ENCODE measurements around the gene FGF7.

The FGF7 gene

GRCh38 chr15:49423901-49424550, 984 bp downstream of the FGF7 start:
- no peak for DNase-seq (ENCODE audit: low spot score in 2 of 2)
- Mint-ChIP-seq H3K36me3 (no peaks in the 10 kb centered on the region), H3K4me3 (no peak overlapping the region), H3K27me3 (peaks cover 3% of the 10 kb centered on the region), H3K4me1 (peaks cover 4% of the 10 kb centered on the region), H3K27ac (no peak overlapping the region), H3K9me3 (no peaks in the 10 kb centered on the region)
- ATAC-seq (ENCODE audit: low read depth), result no peak

GRCh38 chr15:49424954-49425353, 1.9 kb downstream of the FGF7 start:
- H3K27me3 Mint-ChIP-seq, result peaks cover 3% of the 10 kb centered on the region
- H3K36me3 Mint-ChIP-seq, result no peaks in the 10 kb centered on the region
- H3K27ac Mint-ChIP-seq, result no peak overlapping the region
- DNase-seq (ENCODE audit: low spot score in 2 of 2), result no peak
- ATAC-seq (ENCODE audit: low read depth), result no peak
- no peaks in the 10 kb centered on the region for H3K9me3 Mint-ChIP-seq
- H3K4me1 Mint-ChIP-seq, result peaks cover 4% of the 10 kb centered on the region
- no peak overlapping the region for H3K4me3 Mint-ChIP-seq

- H3K27me3 Mint-ChIP-seq, result peaks cover 3% of the 10 kb centered on the region
- no peak overlapping the region for H3K27ac Mint-ChIP-seq
- ATAC-seq (ENCODE audit: low read depth), result no peak
These were observed 4.3 kb downstream of the FGF7 start for GRCh38 chr15:49427372-49427771.

GRCh38 chr15:49428409-49429095, 5.5 kb downstream of the FGF7 start:
- Mint-ChIP-seq H3K9me3 (no peaks in the 10 kb centered on the region), H3K4me3 (no peak overlapping the region), H3K27ac (no peak overlapping the region), H3K36me3 (no peaks in the 10 kb centered on the region), H3K4me1 (no peaks in the 10 kb centered on the region), H3K27me3 (peaks cover 3% of the 10 kb centered on the region)
- DNase-seq (ENCODE audit: low spot score in 2 of 2) (no peak), ATAC-seq (ENCODE audit: low read depth) (no peak)

More at GRCh38 chr15:49427372-49427771, 4.3 kb downstream of the FGF7 start:
- no peak for DNase-seq (ENCODE audit: low spot score in 2 of 2)
- H3K4me1 Mint-ChIP-seq, result no peaks in the 10 kb centered on the region
- H3K4me3 Mint-ChIP-seq, result no peak overlapping the region
- no peaks in the 10 kb centered on the region for H3K9me3 Mint-ChIP-seq
- no peaks in the 10 kb centered on the region for H3K36me3 Mint-ChIP-seq

GRCh38 chr15:49430046-49430445, 7.0 kb downstream of the FGF7 start:
- DNase-seq (ENCODE audit: low spot score in 2 of 2), result no peak
- Mint-ChIP-seq H3K4me1 (no peaks in the 10 kb centered on the region), H3K4me3 (no peak overlapping the region), H3K27me3 (peaks cover 3% of the 10 kb centered on the region), H3K36me3 (no peaks in the 10 kb centered on the region), H3K9me3 (no peaks in the 10 kb centered on the region), H3K27ac (no peak overlapping the region)
- no peak for ATAC-seq (ENCODE audit: low read depth)

- ATAC-seq (ENCODE audit: low read depth), result no peak
- H3K4me3 Mint-ChIP-seq, result no peak overlapping the region
- H3K4me1 Mint-ChIP-seq, result peaks cover 11% of the 10 kb centered on the region
These were observed 12.1 kb downstream of the FGF7 start for GRCh38 chr15:49435174-49435573.

GRCh38 chr15:49436751-49437150, 13.7 kb downstream of the FGF7 start:
- Mint-ChIP-seq H3K27me3 (no peaks in the 10 kb centered on the region), H3K27ac (no peak overlapping the region), H3K4me1 (peaks cover 11% of the 10 kb centered on the region), H3K9me3 (no peaks in the 10 kb centered on the region), H3K4me3 (no peak overlapping the region), H3K36me3 (no peaks in the 10 kb centered on the region)
- DNase-seq (ENCODE audit: low spot score in 2 of 2) (no peak), ATAC-seq (ENCODE audit: low read depth) (no peak)

More at GRCh38 chr15:49435174-49435573, 12.1 kb downstream of the FGF7 start:
- Mint-ChIP-seq H3K9me3 (no peaks in the 10 kb centered on the region), H3K27me3 (no peaks in the 10 kb centered on the region), H3K27ac (no peak overlapping the region), H3K36me3 (no peaks in the 10 kb centered on the region)
- DNase-seq (ENCODE audit: low spot score in 2 of 2), result no peak

- Mint-ChIP-seq H3K9me3 (no peaks in the 10 kb centered on the region), H3K4me1 (peaks cover 11% of the 10 kb centered on the region), H3K27ac (peak overlapping the region; percentile 33), H3K27me3 (no peaks in the 10 kb centered on the region), H3K36me3 (no peaks in the 10 kb centered on the region), H3K4me3 (no peak overlapping the region)
- peak; percentile 58 for ATAC-seq (ENCODE audit: low read depth)
- DNase-seq (ENCODE audit: low spot score in 2 of 2), result no peak
These were observed 16.1 kb downstream of the FGF7 start for GRCh38 chr15:49438962-49439631.

GRCh38 chr15:49439678-49440395, 16.8 kb downstream of the FGF7 start:
- Mint-ChIP-seq H3K4me1 (peaks cover 11% of the 10 kb centered on the region), H3K36me3 (no peaks in the 10 kb centered on the region)

GRCh38 chr15:49441356-49441755, 18.3 kb downstream of the FGF7 start:
- Mint-ChIP-seq H3K4me3 (no peak overlapping the region), H3K4me1 (peaks cover 11% of the 10 kb centered on the region), H3K27ac (no peak overlapping the region), H3K9me3 (no peaks in the 10 kb centered on the region), H3K27me3 (no peaks in the 10 kb centered on the region), H3K36me3 (no peaks in the 10 kb centered on the region)
- DNase-seq (ENCODE audit: low spot score in 2 of 2), result no peak
- no peak for ATAC-seq (ENCODE audit: low read depth)

More at GRCh38 chr15:49439678-49440395, 16.8 kb downstream of the FGF7 start:
- DNase-seq (ENCODE audit: low spot score in 2 of 2), result no peak
- Mint-ChIP-seq H3K27ac (peak overlapping the region; percentile 33), H3K27me3 (no peaks in the 10 kb centered on the region), H3K4me3 (no peak overlapping the region), H3K9me3 (no peaks in the 10 kb centered on the region)
- ATAC-seq (ENCODE audit: low read depth), result peak; percentile 37

- DNase-seq (ENCODE audit: low spot score in 2 of 2) (no peak), ATAC-seq (ENCODE audit: low read depth) (no peak)
- Mint-ChIP-seq H3K4me1 (peaks cover 11% of the 10 kb centered on the region), H3K36me3 (no peaks in the 10 kb centered on the region), H3K27ac (no peak overlapping the region), H3K27me3 (no peaks in the 10 kb centered on the region), H3K4me3 (no peak overlapping the region), H3K9me3 (no peaks in the 10 kb centered on the region)
These were observed 18.8 kb downstream of the FGF7 start for GRCh38 chr15:49441816-49442215.

- DNase-seq (ENCODE audit: low spot score in 2 of 2) (no peak), ATAC-seq (ENCODE audit: low read depth) (no peak)
- Mint-ChIP-seq H3K4me1 (no peaks in the 10 kb centered on the region), H3K27ac (no peak overlapping the region), H3K36me3 (no peaks in the 10 kb centered on the region), H3K4me3 (no peak overlapping the region), H3K9me3 (no peaks in the 10 kb centered on the region), H3K27me3 (peaks cover 8% of the 10 kb centered on the region)
These were observed 29.6 kb downstream of the FGF7 start for GRCh38 chr15:49452595-49452994.

- H3K36me3 Mint-ChIP-seq, result no peaks in the 10 kb centered on the region
- no peak overlapping the region for H3K4me3 Mint-ChIP-seq
- ATAC-seq (ENCODE audit: low read depth), result no peak
- H3K4me1 Mint-ChIP-seq, result no peaks in the 10 kb centered on the region
- no peaks in the 10 kb centered on the region for H3K9me3 Mint-ChIP-seq
- no peak overlapping the region for H3K27ac Mint-ChIP-seq
- DNase-seq (ENCODE audit: low spot score in 2 of 2), result no peak
- peaks cover 10% of the 10 kb centered on the region for H3K27me3 Mint-ChIP-seq
These were observed 33.1 kb downstream of the FGF7 start for GRCh38 chr15:49456166-49456565.

GRCh38 chr15:49458145-49458544, 35.1 kb downstream of the FGF7 start:
- ATAC-seq (ENCODE audit: low read depth) (no peak), DNase-seq (ENCODE audit: low spot score in 2 of 2) (no peak)
- no peak overlapping the region for H3K4me3 Mint-ChIP-seq
- no peaks in the 10 kb centered on the region for H3K36me3 Mint-ChIP-seq
- H3K27me3 Mint-ChIP-seq, result peaks cover 10% of the 10 kb centered on the region
- no peak overlapping the region for H3K27ac Mint-ChIP-seq
- H3K4me1 Mint-ChIP-seq, result no peaks in the 10 kb centered on the region
- no peaks in the 10 kb centered on the region for H3K9me3 Mint-ChIP-seq
